ENCODE measurements around the gene FADS6. TPM values are rescaled to one million over a fixed set of nuclear protein-coding genes. Genes with fewer than 3 reads are reported as not detected.
A peak's percentile ranks its signal among the peaks of the same experiment; 100 is the strongest.

The FADS6 gene
- total and polyA plus RNA-seq, 2 experiments from 2014 or later: 0.42 to 0.73 TPM

- TF ChIP-seq ETS1 (IDR thresholded peaks at IDR 0.05): no peak
- TF ChIP-seq NANOG (IDR thresholded peaks at IDR 0.05; ENCODE audit: borderline replicate concordance): no peak
Observed at GRCh38 chr17:74852237-74853047, 41.0 kb downstream of the FADS6 start (continued).

GRCh38 chr17:74851612-74852236, 41.7 kb downstream of the FADS6 start:
- peaks cover 70% of the 10 kb centered on the region for H3K27me3 Mint-ChIP-seq (ENCODE audit: insufficient read depth, low read depth, poor library complexity)

More at GRCh38 chr17:74851612-74852236, 41.7 kb downstream of the FADS6 start:
- Mint-ChIP-seq H3K27ac (no peak overlapping the region), H3K4me1 (no peaks in the 10 kb centered on the region; the same call in 1 of the 3 replicates), H3K4me3 (no peak overlapping the region), H3K36me3 (ENCODE audit: low read depth) (no peaks in the 10 kb centered on the region; the same call in 2 of the 3 replicates), H3K9me3 (no peaks in the 10 kb centered on the region)
- Histone ChIP-seq H2AFZ (no peak overlapping the region), H3K4me3 (peak overlapping the region; percentile 40; the same call in 1 of the 2 replicates), H3K79me2 (replicated peaks; ENCODE audit: insufficient read depth) (no peaks in the 10 kb centered on the region), H3K27me3 (ENCODE audit: insufficient read depth) (peaks cover 92% of the 10 kb centered on the region), H3K4me1 (ENCODE audit: insufficient read depth) (peaks cover 8% of the 10 kb centered on the region), H3K4me2 (peak overlapping the region; percentile 32; the same call in 1 of the 2 replicates), H3K27ac (ENCODE audit: low read depth) (no peak overlapping the region), H4K20me1 (replicated peaks; ENCODE audit: insufficient read depth) (no peaks in the 10 kb centered on the region), H3F3A (replicated peaks; ENCODE audit: low read depth) (no peaks in the 10 kb centered on the region), H3K9me2 (ENCODE audit: insufficient read depth) (no peaks in the 10 kb centered on the region), H3K36me3 (ENCODE audit: insufficient read depth) (no peaks in the 10 kb centered on the region)
- ATAC-seq (peak; percentile 3), DNase-seq (ENCODE audit: low spot score) (peak; percentile 25)
- TF ChIP-seq POLR2AphosphoS5 (IDR thresholded peaks at IDR 0.05; ENCODE audit: low read depth): no peak
- TF ChIP-seq ZNF462 (CRISPR knock-in tag; IDR thresholded peaks at IDR 0.05): no peak
- no peak for TF ChIP-seq EZH2phosphoT487 (IDR thresholded peaks at IDR 0.05; ENCODE audit: unreplicated experiment)

Measured in GM23338 (cell line).